OCI-LY7 (cell line): ENCODE measurements around the gene KRTAP2-4. TPM values are rescaled to one million over a fixed set of nuclear protein-coding genes. Genes with fewer than 3 reads are reported as not detected.

ENCODE experiments used
- BruUV-seq: library from RNA; stranded (reverse); fragments of 400-500 nt; replicated peaks from 2 replicates; lab custom pipeline; 2021; lab: Mats Ljungman, UMichigan
- CTCF ChIA-PET: fragments of 300-600 bp; sonication (Branson Sonifier 250); formaldehyde crosslinking; loops from one replicate; lab custom pipeline; 2022; ENCODE audit warnings: antibody characterized with exemption; ENCODE audit not compliant: unreplicated experiment; lab: Charles Lee
- POLR2A ChIA-PET: fragments of 300-600 bp; sonication (Branson Sonifier 250); formaldehyde crosslinking; loops from one replicate; lab custom pipeline; 2022; ENCODE audit warnings: antibody characterized with exemption; lab: Charles Lee
- DNase-seq: peaks from one replicate; pipeline ENCODE4 v3.0.0-alpha.2; 2015; ENCODE audit warnings: low spot score
- H2AFZ ChIP-seq: fragments of 200-600 bp; sonication (generic), shearing (Covaris generic); 2 replicates; pipeline ENCODE4 v1.6.1; 2014; ENCODE audit warnings: mild to moderate bottlenecking, antibody characterized with exemption, low read length, moderate library complexity
- H3K27ac ChIP-seq: fragments of 200-600 bp; sonication (generic); 2 replicates; pipeline ENCODE4 v1.5.1; 2014; ENCODE audit warnings: mixed run types, low read depth, mild to moderate bottlenecking, moderate library complexity, low read length, inconsistent platforms; ENCODE audit not compliant: poor library complexity, severe bottlenecking
- H3K36me3 ChIP-seq: fragments of 200-600 bp; sonication (generic); 2 replicates; pipeline ENCODE4 v1.6.1; 2014; ENCODE audit warnings: mild to moderate bottlenecking, antibody characterized with exemption, low read length, moderate library complexity, mixed read lengths; ENCODE audit not compliant: insufficient read depth
- H3K4me1 ChIP-seq: fragments of 200-600 bp; sonication (generic); 2 replicates; pipeline ENCODE4 v1.5.1; 2014; ENCODE audit warnings: mild to moderate bottlenecking, low read length; ENCODE audit not compliant: insufficient read depth, poor library complexity, severe bottlenecking
- H3K4me2 ChIP-seq: fragments of 200-600 bp; sonication (generic); 2 replicates; pipeline ENCODE4 v1.6.1; 2014; ENCODE audit warnings: mild to moderate bottlenecking, low read length
- H3K4me3 ChIP-seq: fragments of 200-600 bp; sonication (generic); 2 replicates; pipeline ENCODE4 v1.5.1; 2014; ENCODE audit warnings: mild to moderate bottlenecking, low read depth, low read length; ENCODE audit not compliant: poor library complexity, severe bottlenecking
- H3K79me2 ChIP-seq: fragments of 200-600 bp; sonication (generic); 2 replicates; pipeline ENCODE4 v1.6.1; 2016; ENCODE audit warnings: low read depth, mild to moderate bottlenecking, low read length, moderate library complexity, mixed read lengths; ENCODE audit not compliant: insufficient read depth
- H3K9me2 ChIP-seq: fragments of 200-600 bp; sonication (generic); 2 replicates; pipeline ENCODE4 v1.6.1; 2016; ENCODE audit warnings: mild to moderate bottlenecking, low read length, mixed read lengths; ENCODE audit not compliant: insufficient read depth
- H3K9me3 ChIP-seq: fragments of 200-600 bp; sonication (generic); 2 replicates; pipeline ENCODE4 v1.6.1; 2014; ENCODE audit warnings: mild to moderate bottlenecking, mixed run types, low read length, mixed read lengths
- H4K20me1 ChIP-seq: fragments of 200-600 bp; sonication (generic); 2 replicates; pipeline ENCODE4 v1.6.1; 2014; ENCODE audit warnings: mild to moderate bottlenecking, antibody characterized with exemption, low read length, moderate library complexity, mixed read lengths; ENCODE audit not compliant: insufficient read depth
- CTCF ChIP-seq: fragments of 200-600 bp; sonication (generic); conservative IDR thresholded peaks from 2 replicates; pipeline ENCODE4 v1.5.1; 2014; ENCODE audit warnings: mild to moderate bottlenecking, antibody characterized with exemption, low read length, moderate library complexity, mixed read lengths
- EZH2phosphoT487 ChIP-seq: fragments of 200-600 bp; sonication (generic); IDR thresholded peaks from 2 replicates; pipeline ENCODE4 v1.6.1; 2018; ENCODE audit warnings: low read depth, borderline replicate concordance, mild to moderate bottlenecking, mixed run types, antibody characterized with exemption, low read length, moderate library complexity, mixed read lengths
- intact Hi-C: fragments of 100-400 bp; cut with micrococcal nuclease; formaldehyde crosslinking; loops from one replicate; pipeline ENCODE4 v1.10.0; 2022; ENCODE audit not compliant: unreplicated experiment
- total RNA-seq, 2 experiments: library from RNA; depleted of rRNA in 1 of 2; stranded (reverse); fragments of >200 nt in 1 of 2; shearing (Covaris generic) in 1 of 2; gene quantifications; 2 replicates each; pipeline ENCODE4 v1.2.3, GENCODE V29; 2014 to 2022

KRTAP2-4 gene
- total RNA-seq, 2 experiments from 2014 or later = not detected

GRCh38 chr17:41020336-41020735 is 45.3 kb downstream of the KRTAP2-4 start:
- H3K4me2 ChIP-seq = no peak overlapping the region
- no peak overlapping the region for H3K27ac ChIP-seq
- no TSS peak for BruUV-seq
- H3K79me2 ChIP-seq = no peaks in the 10 kb centered on the region
- no peaks in the 10 kb centered on the region for H3K4me1 ChIP-seq
- intact Hi-C loops = no loop called here
- no peak for TF ChIP-seq CTCF
- DNase-seq = no peak
- H3K4me3 ChIP-seq = no peak overlapping the region
- H2AFZ ChIP-seq = no peak overlapping the region
- CTCF ChIA-PET = no interaction called here
- no peaks in the 10 kb centered on the region for H3K9me2 ChIP-seq
- no peaks in the 10 kb centered on the region for H3K9me3 ChIP-seq
- no peaks in the 10 kb centered on the region for H4K20me1 ChIP-seq
- no peaks in the 10 kb centered on the region for H3K36me3 ChIP-seq
- POLR2A ChIA-PET = interaction anchor here (0.7 kb wide), 1 partner anchor 70 kb away, joined by 3 read pairs; no protein-coding TSS in a partner anchor

- CTCF ChIA-PET = no interaction called here
- Histone ChIP-seq H2AFZ (no peak overlapping the region), H3K4me3 (no peak overlapping the region), H3K79me2 (no peaks in the 10 kb centered on the region), H3K4me1 (no peaks in the 10 kb centered on the region), H3K9me2 (no peaks in the 10 kb centered on the region), H3K9me3 (no peaks in the 10 kb centered on the region), H3K36me3 (no peaks in the 10 kb centered on the region), H4K20me1 (no peaks in the 10 kb centered on the region), H3K27ac (no peak overlapping the region), H3K4me2 (no peak overlapping the region)
- no TSS peak for BruUV-seq
- intact Hi-C loops = no loop called here
- POLR2A ChIA-PET = no interaction called here
- no peak for DNase-seq
- no peak for TF ChIP-seq CTCF
- no peak for TF ChIP-seq EZH2phosphoT487
These were observed 46.3 kb downstream of the KRTAP2-4 start for GRCh38 chr17:41019415-41019814.

- Histone ChIP-seq H3K79me2 (no peaks in the 10 kb centered on the region), H3K9me2 (no peaks in the 10 kb centered on the region), H2AFZ (no peak overlapping the region), H4K20me1 (no peaks in the 10 kb centered on the region), H3K36me3 (no peaks in the 10 kb centered on the region), H3K4me1 (no peaks in the 10 kb centered on the region), H3K27ac (no peak overlapping the region), H3K9me3 (no peaks in the 10 kb centered on the region), H3K4me2 (no peak overlapping the region), H3K4me3 (no peak overlapping the region)
- BruUV-seq = no TSS peak
- POLR2A ChIA-PET = no interaction called here
- intact Hi-C loops = no loop called here
- CTCF ChIA-PET = no interaction called here
- TF ChIP-seq CTCF (no peak), EZH2phosphoT487 (no peak)
- no peak for DNase-seq
These were observed 47.1 kb downstream of the KRTAP2-4 start for GRCh38 chr17:41018541-41018940.
